Gastroesophageal sphincter (tissue), 3 donors: Measurements from ENCODE around the gene SEMA4D.

Experiments used
- CTCF ChIP-seq, 4 experiments: fragments of 200-600 bp in 2 of 4; fragments of 450-650 bp in 2 of 4; sonication (generic) in 1 of 4; IDR thresholded peaks; one replicate each; pipeline ENCODE4 v1.5.1; 2017 to 2019; ENCODE audit warnings: antibody characterized with exemption in 4 of 4, mild to moderate bottlenecking in 2 of 4, moderate library complexity in 2 of 4
- POLR2AphosphoS5 ChIP-seq: sonication (generic); formaldehyde crosslinking; IDR thresholded peaks from one replicate; pipeline ENCODE4 v1.6.1; 2017; ENCODE audit warnings: antibody characterized with exemption

GRCh38 chr9:89461265-89461664 lies 36.6 kb downstream of the SEMA4D start:
- TF ChIP-seq CTCF (IDR thresholded peaks at IDR 0.05): no peak
- no peak for TF ChIP-seq POLR2AphosphoS5
